ENCODE measurements around the gene PPM1E.

Gene PPM1E

DNA sequence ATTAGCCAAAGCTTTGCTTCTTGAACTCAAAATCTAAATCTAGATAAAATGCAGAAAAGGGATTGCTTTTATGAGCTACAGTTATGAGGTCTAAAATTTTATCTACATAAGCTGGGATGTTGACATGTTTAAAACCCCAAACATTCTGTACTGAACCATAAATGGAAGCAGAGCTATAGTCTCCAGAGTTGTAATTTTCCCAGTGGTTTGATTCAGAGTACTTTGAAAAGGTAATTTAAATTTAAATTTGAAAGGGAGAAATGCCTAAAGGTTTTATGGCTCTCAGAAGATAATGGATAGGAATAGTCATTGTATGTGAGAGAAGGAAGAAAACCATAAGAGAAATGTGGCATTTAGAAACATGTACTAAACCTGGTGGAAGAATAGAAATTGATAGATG, 163.2 kb downstream of the PPM1E start:
- ATAC-seq: no peak

DNA sequence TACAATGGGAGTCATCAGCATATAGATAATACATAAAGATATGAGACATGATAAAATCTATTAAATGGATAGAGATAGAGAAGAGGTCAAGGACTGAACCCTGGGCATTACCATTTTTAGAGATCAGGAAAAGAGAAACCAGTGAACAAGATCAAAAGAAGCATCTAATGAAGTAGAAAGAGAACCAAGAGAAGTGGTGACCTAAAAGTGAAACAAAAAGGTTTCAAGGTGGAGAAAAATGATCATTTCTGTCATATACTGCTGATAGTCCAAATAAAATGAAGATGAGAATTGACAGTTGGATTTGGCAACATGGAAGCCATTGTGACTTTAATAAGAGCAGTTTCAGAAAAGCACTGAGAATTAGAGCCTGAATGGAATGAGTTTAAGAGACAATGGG, 165.1 kb downstream of the PPM1E start:
- ATAC-seq: no peak
- TF ChIP-seq PPARA (CRISPR knock-in tag; IDR thresholded peaks at IDR 0.05; ENCODE audit: borderline replicate concordance): no peak
- no peak for TF ChIP-seq ESRRG (CRISPR knock-in tag; IDR thresholded peaks at IDR 0.05)
- no peak for TF ChIP-seq CSDC2 (CRISPR knock-in tag; IDR thresholded peaks at IDR 0.05)
- no peak for TF ChIP-seq OSR1 (CRISPR knock-in tag; IDR thresholded peaks at IDR 0.05)
- no peak for TF ChIP-seq ARNTL (CRISPR knock-in tag; IDR thresholded peaks at IDR 0.05; ENCODE audit: borderline replicate concordance, low read depth)
- TF ChIP-seq, protein P1, sequence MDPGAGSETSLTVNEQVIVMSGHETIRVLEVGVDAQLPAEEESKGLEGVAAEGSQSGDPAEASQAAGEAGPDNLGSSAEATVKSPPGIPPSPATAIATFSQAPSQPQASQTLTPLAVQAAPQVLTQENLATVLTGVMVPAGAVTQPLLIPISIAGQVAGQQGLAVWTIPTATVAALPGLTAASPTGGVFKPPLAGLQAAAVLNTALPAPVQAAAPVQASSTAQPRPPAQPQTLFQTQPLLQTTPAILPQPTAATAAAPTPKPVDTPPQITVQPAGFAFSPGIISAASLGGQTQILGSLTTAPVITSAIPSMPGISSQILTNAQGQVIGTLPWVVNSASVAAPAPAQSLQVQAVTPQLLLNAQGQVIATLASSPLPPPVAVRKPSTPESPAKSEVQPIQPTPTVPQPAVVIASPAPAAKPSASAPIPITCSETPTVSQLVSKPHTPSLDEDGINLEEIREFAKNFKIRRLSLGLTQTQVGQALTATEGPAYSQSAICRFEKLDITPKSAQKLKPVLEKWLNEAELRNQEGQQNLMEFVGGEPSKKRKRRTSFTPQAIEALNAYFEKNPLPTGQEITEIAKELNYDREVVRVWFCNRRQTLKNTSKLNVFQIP (CRISPR knock-in tag; IDR thresholded peaks at IDR 0.05; ENCODE audit: borderline replicate concordance, low read depth): no peak
- no peak for TF ChIP-seq ZNF8 (CRISPR knock-in tag; IDR thresholded peaks at IDR 0.05)
- TF ChIP-seq, protein P2, sequence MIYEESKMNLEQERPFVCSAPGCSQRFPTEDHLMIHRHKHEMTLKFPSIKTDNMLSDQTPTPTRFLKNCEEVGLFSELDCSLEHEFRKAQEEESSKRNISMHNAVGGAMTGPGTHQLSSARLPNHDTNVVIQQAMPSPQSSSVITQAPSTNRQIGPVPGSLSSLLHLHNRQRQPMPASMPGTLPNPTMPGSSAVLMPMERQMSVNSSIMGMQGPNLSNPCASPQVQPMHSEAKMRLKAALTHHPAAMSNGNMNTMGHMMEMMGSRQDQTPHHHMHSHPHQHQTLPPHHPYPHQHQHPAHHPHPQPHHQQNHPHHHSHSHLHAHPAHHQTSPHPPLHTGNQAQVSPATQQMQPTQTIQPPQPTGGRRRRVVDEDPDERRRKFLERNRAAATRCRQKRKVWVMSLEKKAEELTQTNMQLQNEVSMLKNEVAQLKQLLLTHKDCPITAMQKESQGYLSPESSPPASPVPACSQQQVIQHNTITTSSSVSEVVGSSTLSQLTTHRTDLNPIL (CRISPR knock-in tag; IDR thresholded peaks at IDR 0.05; ENCODE audit: low read depth): no peak
- no peak for TF ChIP-seq TCF4 (CRISPR knock-in tag; IDR thresholded peaks at IDR 0.05; ENCODE audit: borderline replicate concordance)
- TF ChIP-seq, protein P3, sequence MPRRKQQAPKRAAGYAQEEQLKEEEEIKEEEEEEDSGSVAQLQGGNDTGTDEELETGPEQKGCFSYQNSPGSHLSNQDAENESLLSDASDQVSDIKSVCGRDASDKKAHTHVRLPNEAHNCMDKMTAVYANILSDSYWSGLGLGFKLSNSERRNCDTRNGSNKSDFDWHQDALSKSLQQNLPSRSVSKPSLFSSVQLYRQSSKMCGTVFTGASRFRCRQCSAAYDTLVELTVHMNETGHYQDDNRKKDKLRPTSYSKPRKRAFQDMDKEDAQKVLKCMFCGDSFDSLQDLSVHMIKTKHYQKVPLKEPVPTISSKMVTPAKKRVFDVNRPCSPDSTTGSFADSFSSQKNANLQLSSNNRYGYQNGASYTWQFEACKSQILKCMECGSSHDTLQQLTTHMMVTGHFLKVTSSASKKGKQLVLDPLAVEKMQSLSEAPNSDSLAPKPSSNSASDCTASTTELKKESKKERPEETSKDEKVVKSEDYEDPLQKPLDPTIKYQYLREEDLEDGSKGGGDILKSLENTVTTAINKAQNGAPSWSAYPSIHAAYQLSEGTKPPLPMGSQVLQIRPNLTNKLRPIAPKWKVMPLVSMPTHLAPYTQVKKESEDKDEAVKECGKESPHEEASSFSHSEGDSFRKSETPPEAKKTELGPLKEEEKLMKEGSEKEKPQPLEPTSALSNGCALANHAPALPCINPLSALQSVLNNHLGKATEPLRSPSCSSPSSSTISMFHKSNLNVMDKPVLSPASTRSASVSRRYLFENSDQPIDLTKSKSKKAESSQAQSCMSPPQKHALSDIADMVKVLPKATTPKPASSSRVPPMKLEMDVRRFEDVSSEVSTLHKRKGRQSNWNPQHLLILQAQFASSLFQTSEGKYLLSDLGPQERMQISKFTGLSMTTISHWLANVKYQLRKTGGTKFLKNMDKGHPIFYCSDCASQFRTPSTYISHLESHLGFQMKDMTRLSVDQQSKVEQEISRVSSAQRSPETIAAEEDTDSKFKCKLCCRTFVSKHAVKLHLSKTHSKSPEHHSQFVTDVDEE (CRISPR knock-in tag; IDR thresholded peaks at IDR 0.05): no peak
- no peak for TF ChIP-seq TOX (CRISPR knock-in tag; IDR thresholded peaks at IDR 0.05; ENCODE audit: borderline replicate concordance)
- TF ChIP-seq ISL1 (CRISPR knock-in tag; IDR thresholded peaks at IDR 0.05): no peak
- no peak for TF ChIP-seq ZFP3 (CRISPR knock-in tag; IDR thresholded peaks at IDR 0.05)
- TF ChIP-seq ZC3H10 (CRISPR knock-in tag; IDR thresholded peaks at IDR 0.05): no peak
- TF ChIP-seq, protein P4, sequence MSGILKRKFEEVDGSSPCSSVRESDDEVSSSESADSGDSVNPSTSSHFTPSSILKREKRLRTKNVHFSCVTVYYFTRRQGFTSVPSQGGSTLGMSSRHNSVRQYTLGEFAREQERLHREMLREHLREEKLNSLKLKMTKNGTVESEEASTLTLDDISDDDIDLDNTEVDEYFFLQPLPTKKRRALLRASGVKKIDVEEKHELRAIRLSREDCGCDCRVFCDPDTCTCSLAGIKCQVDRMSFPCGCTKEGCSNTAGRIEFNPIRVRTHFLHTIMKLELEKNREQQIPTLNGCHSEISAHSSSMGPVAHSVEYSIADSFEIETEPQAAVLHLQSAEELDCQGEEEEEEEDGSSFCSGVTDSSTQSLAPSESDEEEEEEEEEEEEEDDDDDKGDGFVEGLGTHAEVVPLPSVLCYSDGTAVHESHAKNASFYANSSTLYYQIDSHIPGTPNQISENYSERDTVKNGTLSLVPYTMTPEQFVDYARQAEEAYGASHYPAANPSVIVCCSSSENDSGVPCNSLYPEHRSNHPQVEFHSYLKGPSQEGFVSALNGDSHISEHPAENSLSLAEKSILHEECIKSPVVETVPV (CRISPR knock-in tag; IDR thresholded peaks at IDR 0.05): no peak
- TF ChIP-seq BACH2 (CRISPR knock-in tag; IDR thresholded peaks at IDR 0.05; ENCODE audit: borderline replicate concordance): no peak
- TF ChIP-seq ZNF70 (CRISPR knock-in tag; IDR thresholded peaks at IDR 0.05): no peak

More for the DNA sequence above, 163.2 kb downstream of the PPM1E start:
- TF ChIP-seq ZFP3 (CRISPR knock-in tag; IDR thresholded peaks at IDR 0.05) (no peak), TCF4 (CRISPR knock-in tag; IDR thresholded peaks at IDR 0.05; ENCODE audit: borderline replicate concordance) (no peak), RARB (CRISPR knock-in tag; IDR thresholded peaks at IDR 0.05) (no peak), ZFP30 (CRISPR knock-in tag; IDR thresholded peaks at IDR 0.05) (no peak), ISL1 (CRISPR knock-in tag; IDR thresholded peaks at IDR 0.05) (no peak), BACH2 (CRISPR knock-in tag; IDR thresholded peaks at IDR 0.05; ENCODE audit: borderline replicate concordance) (no peak)
- TF ChIP-seq, protein P5, sequence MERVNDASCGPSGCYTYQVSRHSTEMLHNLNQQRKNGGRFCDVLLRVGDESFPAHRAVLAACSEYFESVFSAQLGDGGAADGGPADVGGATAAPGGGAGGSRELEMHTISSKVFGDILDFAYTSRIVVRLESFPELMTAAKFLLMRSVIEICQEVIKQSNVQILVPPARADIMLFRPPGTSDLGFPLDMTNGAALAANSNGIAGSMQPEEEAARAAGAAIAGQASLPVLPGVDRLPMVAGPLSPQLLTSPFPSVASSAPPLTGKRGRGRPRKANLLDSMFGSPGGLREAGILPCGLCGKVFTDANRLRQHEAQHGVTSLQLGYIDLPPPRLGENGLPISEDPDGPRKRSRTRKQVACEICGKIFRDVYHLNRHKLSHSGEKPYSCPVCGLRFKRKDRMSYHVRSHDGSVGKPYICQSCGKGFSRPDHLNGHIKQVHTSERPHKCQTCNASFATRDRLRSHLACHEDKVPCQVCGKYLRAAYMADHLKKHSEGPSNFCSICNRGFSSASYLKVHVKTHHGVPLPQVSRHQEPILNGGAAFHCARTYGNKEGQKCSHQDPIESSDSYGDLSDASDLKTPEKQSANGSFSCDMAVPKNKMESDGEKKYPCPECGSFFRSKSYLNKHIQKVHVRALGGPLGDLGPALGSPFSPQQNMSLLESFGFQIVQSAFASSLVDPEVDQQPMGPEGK (CRISPR knock-in tag; IDR thresholded peaks at IDR 0.05; ENCODE audit: borderline replicate concordance): no peak
- TF ChIP-seq, protein P1 (CRISPR knock-in tag; IDR thresholded peaks at IDR 0.05; ENCODE audit: borderline replicate concordance, low read depth): no peak
